GM23338 (cell line): ENCODE measurements around the gene DNAAF8.

Experiments used
- EZH2 ChIP-seq: fragments of 200-600 bp; sonication (generic); IDR thresholded peaks from one replicate; pipeline ENCODE4 v1.8.0; 2017; ENCODE audit warnings: antibody characterized with exemption, mild to moderate bottlenecking, low read depth; ENCODE audit not compliant: unreplicated experiment
- POLR2AphosphoS5 ChIP-seq: IDR thresholded peaks from 2 replicates; pipeline ENCODE4 v1.6.1; 2016; ENCODE audit warnings: antibody characterized with exemption, low read depth
- TF ChIP-seq, protein P1 (sequence below), 2 experiments: fragments of 200-600 bp in 1 of 2; sonication (generic) in 1 of 2; conservative IDR thresholded peaks; 2 replicates each; pipeline versions ENCODE4 v1.5.1 to v1.6.1; 2016 to 2017; ENCODE audit warnings: antibody characterized with exemption in 2 of 2, low read depth in 2 of 2, mild to moderate bottlenecking in 2 of 2, moderate library complexity in 1 of 2
- TF ChIP-seq, protein P2 (sequence below): IDR thresholded peaks from one replicate; pipeline ENCODE4 v1.6.1; 2018; ENCODE audit warnings: antibody characterized with exemption; ENCODE audit not compliant: unreplicated experiment

DNA sequence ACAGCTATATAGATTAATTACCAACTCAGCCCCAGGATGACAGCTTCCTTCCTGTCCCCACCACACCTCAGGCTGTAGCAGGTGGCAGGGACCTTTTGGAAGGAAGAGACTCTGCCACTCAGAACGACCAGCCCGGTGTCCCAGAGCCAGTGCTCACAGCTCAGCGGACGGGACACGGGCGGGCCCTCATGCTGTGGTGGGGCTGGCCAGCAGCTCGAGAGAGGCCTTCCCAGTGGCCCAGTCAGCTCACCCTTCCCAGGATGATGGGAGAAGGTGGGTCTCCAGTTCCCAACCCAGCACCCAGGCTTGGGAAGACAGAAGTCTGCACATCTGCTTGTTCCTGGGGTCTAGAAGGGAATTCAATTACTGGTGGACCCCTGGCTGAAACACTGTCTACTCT, 30.4 kb upstream of the DNAAF8 start:
- TF ChIP-seq, protein P1, sequence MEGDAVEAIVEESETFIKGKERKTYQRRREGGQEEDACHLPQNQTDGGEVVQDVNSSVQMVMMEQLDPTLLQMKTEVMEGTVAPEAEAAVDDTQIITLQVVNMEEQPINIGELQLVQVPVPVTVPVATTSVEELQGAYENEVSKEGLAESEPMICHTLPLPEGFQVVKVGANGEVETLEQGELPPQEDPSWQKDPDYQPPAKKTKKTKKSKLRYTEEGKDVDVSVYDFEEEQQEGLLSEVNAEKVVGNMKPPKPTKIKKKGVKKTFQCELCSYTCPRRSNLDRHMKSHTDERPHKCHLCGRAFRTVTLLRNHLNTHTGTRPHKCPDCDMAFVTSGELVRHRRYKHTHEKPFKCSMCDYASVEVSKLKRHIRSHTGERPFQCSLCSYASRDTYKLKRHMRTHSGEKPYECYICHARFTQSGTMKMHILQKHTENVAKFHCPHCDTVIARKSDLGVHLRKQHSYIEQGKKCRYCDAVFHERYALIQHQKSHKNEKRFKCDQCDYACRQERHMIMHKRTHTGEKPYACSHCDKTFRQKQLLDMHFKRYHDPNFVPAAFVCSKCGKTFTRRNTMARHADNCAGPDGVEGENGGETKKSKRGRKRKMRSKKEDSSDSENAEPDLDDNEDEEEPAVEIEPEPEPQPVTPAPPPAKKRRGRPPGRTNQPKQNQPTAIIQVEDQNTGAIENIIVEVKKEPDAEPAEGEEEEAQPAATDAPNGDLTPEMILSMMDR (conservative IDR thresholded peaks at IDR 0.05; ENCODE audit: low read depth in 2 of 2): no peak
- no peak for TF ChIP-seq POLR2AphosphoS5
- TF ChIP-seq EZH2: no peak
- TF ChIP-seq, protein P2, sequence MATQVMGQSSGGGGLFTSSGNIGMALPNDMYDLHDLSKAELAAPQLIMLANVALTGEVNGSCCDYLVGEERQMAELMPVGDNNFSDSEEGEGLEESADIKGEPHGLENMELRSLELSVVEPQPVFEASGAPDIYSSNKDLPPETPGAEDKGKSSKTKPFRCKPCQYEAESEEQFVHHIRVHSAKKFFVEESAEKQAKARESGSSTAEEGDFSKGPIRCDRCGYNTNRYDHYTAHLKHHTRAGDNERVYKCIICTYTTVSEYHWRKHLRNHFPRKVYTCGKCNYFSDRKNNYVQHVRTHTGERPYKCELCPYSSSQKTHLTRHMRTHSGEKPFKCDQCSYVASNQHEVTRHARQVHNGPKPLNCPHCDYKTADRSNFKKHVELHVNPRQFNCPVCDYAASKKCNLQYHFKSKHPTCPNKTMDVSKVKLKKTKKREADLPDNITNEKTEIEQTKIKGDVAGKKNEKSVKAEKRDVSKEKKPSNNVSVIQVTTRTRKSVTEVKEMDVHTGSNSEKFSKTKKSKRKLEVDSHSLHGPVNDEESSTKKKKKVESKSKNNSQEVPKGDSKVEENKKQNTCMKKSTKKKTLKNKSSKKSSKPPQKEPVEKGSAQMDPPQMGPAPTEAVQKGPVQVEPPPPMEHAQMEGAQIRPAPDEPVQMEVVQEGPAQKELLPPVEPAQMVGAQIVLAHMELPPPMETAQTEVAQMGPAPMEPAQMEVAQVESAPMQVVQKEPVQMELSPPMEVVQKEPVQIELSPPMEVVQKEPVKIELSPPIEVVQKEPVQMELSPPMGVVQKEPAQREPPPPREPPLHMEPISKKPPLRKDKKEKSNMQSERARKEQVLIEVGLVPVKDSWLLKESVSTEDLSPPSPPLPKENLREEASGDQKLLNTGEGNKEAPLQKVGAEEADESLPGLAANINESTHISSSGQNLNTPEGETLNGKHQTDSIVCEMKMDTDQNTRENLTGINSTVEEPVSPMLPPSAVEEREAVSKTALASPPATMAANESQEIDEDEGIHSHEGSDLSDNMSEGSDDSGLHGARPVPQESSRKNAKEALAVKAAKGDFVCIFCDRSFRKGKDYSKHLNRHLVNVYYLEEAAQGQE: no peak
